ENCODE measurements around the gene VWF. TPM values are rescaled to one million over a fixed set of nuclear protein-coding genes. Genes with fewer than 3 reads are reported as not detected.

The VWF gene
- total RNA-seq, 1 experiment from 2014 or later: 0.41 TPM

- DNase-seq: no peak
- no peaks in the 10 kb centered on the region for H3K36me3 ChIP-seq (ENCODE audit: control insufficient read depth, insufficient read depth, low read length)
- no peaks in the 10 kb centered on the region for H3K9me3 Mint-ChIP-seq (ENCODE audit: unreplicated experiment)
- TF ChIP-seq CTCF (IDR thresholded peaks at IDR 0.05; ENCODE audit: insufficient read depth in 1 of 2, low read depth in 1 of 2, low read length in 1 of 2, severe bottlenecking in 1 of 2, unreplicated experiment in 1 of 2): no peak
- H3K36me3 Mint-ChIP-seq (ENCODE audit: insufficient read depth, unreplicated experiment): peaks cover 6% of the 10 kb centered on the region
- H3K4me1 Mint-ChIP-seq (ENCODE audit: low read depth, unreplicated experiment): peaks cover 38% of the 10 kb centered on the region
- H3K27me3 Mint-ChIP-seq (ENCODE audit: insufficient read depth, unreplicated experiment): no peaks in the 10 kb centered on the region
- no peaks in the 10 kb centered on the region for H3K9me3 ChIP-seq
- H3K4me1 ChIP-seq: peaks cover 27% of the 10 kb centered on the region
- intact Hi-C loops (cut with micrococcal nuclease; ENCODE audit: unreplicated experiment): loop anchor here (10.0 kb wide), 1 partner anchor 300 kb away; the partner anchor contains the start of gene SCNN1A
- no TSS peak for BruUV-seq (replicated peaks)
- no peak overlapping the region for H3K4me3 ChIP-seq (ENCODE audit: low read depth, low read length)
- ChIA-PET POLR2A (no interaction called here), CTCF (interaction anchor here (0.6 kb wide), 1 partner anchor 118 kb away, joined by 6 read pairs; no protein-coding TSS in a partner anchor)
- H3K4me3 Mint-ChIP-seq (ENCODE audit: unreplicated experiment): no peak overlapping the region
- H3K27ac Mint-ChIP-seq (ENCODE audit: unreplicated experiment): no peak overlapping the region
- H3K27me3 ChIP-seq (replicated peaks; ENCODE audit: control insufficient read depth, insufficient read depth, low read length): no peaks in the 10 kb centered on the region
These were observed 50.0 kb downstream of the VWF start for GRCh38 chr12:6074427-6074826.

GRCh38 chr12:6073426-6073825 lies 51.0 kb downstream of the VWF start:
- CTCF ChIA-PET: interaction anchor here (4.6 kb wide), 1 partner anchor 122 kb away, joined by 25 read pairs; no protein-coding TSS in a partner anchor
- H3K27me3 Mint-ChIP-seq (ENCODE audit: insufficient read depth, unreplicated experiment): no peaks in the 10 kb centered on the region
- H3K4me1 ChIP-seq: peaks cover 24% of the 10 kb centered on the region
- peaks cover 42% of the 10 kb centered on the region for H3K4me1 Mint-ChIP-seq (ENCODE audit: low read depth, unreplicated experiment)
- no peaks in the 10 kb centered on the region for H3K27me3 ChIP-seq (replicated peaks; ENCODE audit: control insufficient read depth, insufficient read depth, low read length)
- DNase-seq: no peak
- H3K36me3 Mint-ChIP-seq (ENCODE audit: insufficient read depth, unreplicated experiment): peaks cover 6% of the 10 kb centered on the region
- no peaks in the 10 kb centered on the region for H3K9me3 Mint-ChIP-seq (ENCODE audit: unreplicated experiment)
- POLR2A ChIA-PET: no interaction called here
- H3K27ac Mint-ChIP-seq (ENCODE audit: unreplicated experiment): peak overlapping the region; percentile 0
- intact Hi-C loops (cut with micrococcal nuclease; ENCODE audit: unreplicated experiment): loop anchor here (10.0 kb wide), 1 partner anchor 301 kb away; the partner anchor contains the start of gene SCNN1A
- H3K36me3 ChIP-seq (ENCODE audit: control insufficient read depth, insufficient read depth, low read length): no peaks in the 10 kb centered on the region
- no peak overlapping the region for H3K4me3 ChIP-seq (ENCODE audit: low read depth, low read length)
- no TSS peak for BruUV-seq (replicated peaks)
- no peak overlapping the region for H3K4me3 Mint-ChIP-seq (ENCODE audit: unreplicated experiment)
- H3K9me3 ChIP-seq: no peaks in the 10 kb centered on the region
- TF ChIP-seq CTCF (IDR thresholded peaks at IDR 0.05; ENCODE audit: insufficient read depth in 1 of 2, low read depth in 1 of 2, low read length in 1 of 2, severe bottlenecking in 1 of 2, unreplicated experiment in 1 of 2): no peak

GRCh38 chr12:6072302-6072752 lies 52.1 kb downstream of the VWF start:
- intact Hi-C loops (cut with micrococcal nuclease; ENCODE audit: unreplicated experiment): loop anchor here (10.0 kb wide), 1 partner anchor 302 kb away; the partner anchor contains the start of gene SCNN1A
- H3K36me3 ChIP-seq (ENCODE audit: control insufficient read depth, insufficient read depth, low read length): no peaks in the 10 kb centered on the region
- H3K4me3 Mint-ChIP-seq (ENCODE audit: unreplicated experiment): no peak overlapping the region
- CTCF ChIA-PET: interaction anchor here (0.8 to 4.6 kb wide), 8 partner anchors 12 to 223 kb away, joined by 3 to 28 read pairs (median 4); no protein-coding TSS in a partner anchor
- no peaks in the 10 kb centered on the region for H3K27me3 ChIP-seq (replicated peaks; ENCODE audit: control insufficient read depth, insufficient read depth, low read length)
- no peak overlapping the region for H3K4me3 ChIP-seq (ENCODE audit: low read depth, low read length)
- no peaks in the 10 kb centered on the region for H3K9me3 Mint-ChIP-seq (ENCODE audit: unreplicated experiment)
- H3K4me1 Mint-ChIP-seq (ENCODE audit: low read depth, unreplicated experiment): peaks cover 46% of the 10 kb centered on the region
- peak overlapping the region; percentile 44 for H3K27ac Mint-ChIP-seq (ENCODE audit: unreplicated experiment)
- no peak for DNase-seq
- BruUV-seq (replicated peaks): no TSS peak
- peaks cover 6% of the 10 kb centered on the region for H3K36me3 Mint-ChIP-seq (ENCODE audit: insufficient read depth, unreplicated experiment)
- TF ChIP-seq CTCF (IDR thresholded peaks at IDR 0.05; ENCODE audit: insufficient read depth in 1 of 2, low read depth in 1 of 2, low read length in 1 of 2, severe bottlenecking in 1 of 2, unreplicated experiment in 1 of 2): peak in 1 of 2 experiments; percentile 13
- POLR2A ChIA-PET: no interaction called here
- H3K4me1 ChIP-seq: peaks cover 27% of the 10 kb centered on the region
- no peaks in the 10 kb centered on the region for H3K9me3 ChIP-seq
- no peaks in the 10 kb centered on the region for H3K27me3 Mint-ChIP-seq (ENCODE audit: insufficient read depth, unreplicated experiment)

Measured in Caco-2 (cell line).